ENCODE measurements around the gene CHST7. TPM values are rescaled to one million over a fixed set of nuclear protein-coding genes. Genes with fewer than 3 reads are reported as not detected.

CHST7 gene
- total and polyA plus RNA-seq, 2 of the 8 experiments (the other 6 are each of a cell fraction or from before 2014, with no cell fraction given), result 7.9 to 14.1 TPM

GRCh38 chrX:46627062-46627461 lies 53.5 kb downstream of the CHST7 start:
- ChIA-PET CTCF (ENCODE audit: partially characterized antibody) (interaction anchor here (0.5 kb wide), 1 partner anchor 290 kb away, joined by 3 read pairs; no protein-coding TSS in a partner anchor), POLR2A (ENCODE audit: partially characterized antibody) (no interaction called here)
- no peak overlapping the region for H3K4ac ChIP-seq (replicated peaks; ENCODE audit: insufficient read length, low read depth, low read length)
- no peaks in the 10 kb centered on the region for H3K27me3 ChIP-seq (replicated peaks in 1 of 4; ENCODE audit: control insufficient read depth in 3 of 4, extremely low read depth in 1 of 4, insufficient read depth in 3 of 4, low read length in 3 of 4)
- no peak overlapping the region for H4K5ac ChIP-seq (ENCODE audit: insufficient read length, low read depth, low read length)
- H4K8ac ChIP-seq (ENCODE audit: extremely low read depth, insufficient read depth, low read length), result no peak overlapping the region
- H2BK5ac ChIP-seq (ENCODE audit: low read depth, low read length), result no peak overlapping the region
- no peak overlapping the region for H3K4me2 ChIP-seq (ENCODE audit: insufficient read depth in 1 of 2, low read depth in 2 of 2, low read length in 2 of 2)
- H3K9me3 ChIP-seq (ENCODE audit: insufficient read depth in 2 of 2, low read depth in 1 of 2, low read length in 1 of 2), result no peaks in the 10 kb centered on the region
- no peak overlapping the region for H3K4me3 ChIP-seq (ENCODE audit: extremely low read depth in 1 of 4, insufficient read depth in 2 of 4, low read depth in 3 of 4, low read length in 4 of 4)
- no peak overlapping the region for H3K18ac ChIP-seq (ENCODE audit: extremely low read depth, low read length)
- WGBS, 2 experiments (ENCODE audit: extremely low coverage in 1 of 2, insufficient coverage in 1 of 2, insufficient read length in 1 of 2, insufficient replicate concordance in 2 of 2, low coverage in 1 of 2, low lambda C conversion rate in 2 of 2, missing lambda C conversion rate in 1 of 2), result 93% methylated on average over 4 of the region's 4 CpGs; no CpG with 5 or more reads in 1 of the 2 experiments
- no peak overlapping the region for H2AFZ ChIP-seq (ENCODE audit: low read length)
- no peak overlapping the region for H4K91ac ChIP-seq (replicated peaks; ENCODE audit: insufficient read length, low read length)
- H3K27ac ChIP-seq (ENCODE audit: low read depth, low read length), result no peak overlapping the region
- no peak overlapping the region for H3K14ac ChIP-seq (ENCODE audit: insufficient read length)
- H3K23me2 ChIP-seq (ENCODE audit: low read depth, low read length), result no peaks in the 10 kb centered on the region
- no peak overlapping the region for H3K23ac ChIP-seq (ENCODE audit: insufficient read length)
- no peak overlapping the region for H3K56ac ChIP-seq (replicated peaks; ENCODE audit: insufficient read length, low read depth, low read length)
- 0 out of 7 replicates have a peak overlapping the region, but pooled peaks of 1 of the 4 experiments have one; percentile 40 for H3K9ac ChIP-seq (replicated peaks in 1 of 4; ENCODE audit: extremely low read depth in 1 of 4, low read depth in 3 of 4, low read length in 3 of 4)
- no peak for FAIRE-seq
- no peak for DNase-seq (ENCODE audit: low read depth in 1 of 2, low spot score in 2 of 2)
- H4K20me1 ChIP-seq (replicated peaks in 1 of 2; ENCODE audit: control insufficient read depth in 1 of 2, insufficient read depth in 2 of 2, low read length in 2 of 2), result peaks cover 0 to 1% of the 10 kb centered on the region in 2 experiments
- H3K79me1 ChIP-seq (ENCODE audit: low read depth, low read length), result no peaks in the 10 kb centered on the region
- no peak overlapping the region for H2BK20ac ChIP-seq (ENCODE audit: low read length)
- H2BK12ac ChIP-seq (ENCODE audit: low read depth, low read length), result no peak overlapping the region
- no peak overlapping the region for H2BK15ac ChIP-seq (ENCODE audit: low read length)
- H3K79me2 ChIP-seq (ENCODE audit: control insufficient read depth in 1 of 2, insufficient read depth in 2 of 2, low read length in 2 of 2), result no peaks in the 10 kb centered on the region
- peaks cover 0 to 5% (median 0%) of the 10 kb centered on the region in 4 experiments; a peak in 1 of 8 replicates for H3K36me3 ChIP-seq (ENCODE audit: control insufficient read depth in 2 of 4, insufficient read depth in 4 of 4, low read length in 3 of 4)
- no peak overlapping the region for H2AK5ac ChIP-seq (ENCODE audit: low read depth, low read length)
- no peak overlapping the region for H2BK120ac ChIP-seq (replicated peaks; ENCODE audit: low read depth, low read length)
- H3K4me1 ChIP-seq (replicated peaks in 1 of 4; ENCODE audit: control insufficient read depth in 3 of 4, insufficient read depth in 4 of 4, low read length in 3 of 4), result peaks cover 0 to 5% (median 2%) of the 10 kb centered on the region in 4 experiments; a peak in 2 of 7 replicates
- TF ChIP-seq RBBP5 (IDR thresholded peaks at IDR 0.05; ENCODE audit: borderline replicate concordance, low read depth, low read length), result no peak
- TF ChIP-seq RFX5 (IDR thresholded peaks at IDR 0.05; ENCODE audit: borderline replicate concordance, low read depth, low read length), result no peak
- TF ChIP-seq TAF7 (optimal IDR thresholded peaks at IDR 0.05; ENCODE audit: borderline replicate concordance, low read depth, low read length), result no peak
- no peak for TF ChIP-seq TEAD4 (IDR thresholded peaks at IDR 0.05; ENCODE audit: low read depth, low read length)
- no peak for TF ChIP-seq CBX8 (IDR thresholded peaks at IDR 0.05; ENCODE audit: borderline replicate concordance, low read depth, low read length)
- TF ChIP-seq SIN3A (conservative IDR thresholded peaks at IDR 0.05 in 1 of 2, IDR thresholded peaks at IDR 0.05 in 1 of 2; ENCODE audit: low read depth in 1 of 2, low read length in 2 of 2), result no peak
- no peak for TF ChIP-seq RNF2 (IDR thresholded peaks at IDR 0.05; ENCODE audit: borderline replicate concordance, low read depth, low read length, missing control alignments, poor library complexity, severe bottlenecking)
- no peak for TF ChIP-seq NANOG (IDR thresholded peaks at IDR 0.05; ENCODE audit: insufficient read depth, low read depth, low read length, poor library complexity, severe bottlenecking)
- no peak for TF ChIP-seq SIRT6 (IDR thresholded peaks at IDR 0.05; ENCODE audit: low read length)

Data from H1 (cell line).